KOPT-K1 (cell line): Measurements from ENCODE around the gene ZRANB3.

Experiments
- H3K27ac ChIP-seq: fragments of 200-600 bp; sonication (generic); 2 replicates; pipeline ENCODE4 v1.5.1; 2016; ENCODE audit warnings: antibody characterized with exemption, mild to moderate bottlenecking, low read depth, low read length; ENCODE audit not compliant: poor library complexity, severe bottlenecking
- H3K36me3 ChIP-seq: fragments of 200-600 bp; sonication (generic); 2 replicates; pipeline ENCODE4 v1.5.1; 2017; ENCODE audit warnings: antibody characterized with exemption, mild to moderate bottlenecking, low read length, moderate library complexity; ENCODE audit not compliant: insufficient read depth
- H3K9me3 ChIP-seq: fragments of 200-600 bp; sonication (generic); 2 replicates; pipeline ENCODE4 v1.5.1; 2017; ENCODE audit warnings: antibody characterized with exemption, low read length, mild to moderate bottlenecking; ENCODE audit not compliant: insufficient read depth, poor library complexity, severe bottlenecking

Gene ZRANB3

GRCh38 chr2:135174049-135174809 lies 356.8 kb downstream of the ZRANB3 start:
- no peak overlapping the region for H3K27ac ChIP-seq
- peaks cover 11% of the 10 kb centered on the region for H3K36me3 ChIP-seq
- H3K9me3 ChIP-seq = peaks cover 17% of the 10 kb centered on the region

- Histone ChIP-seq H3K9me3 (no peaks in the 10 kb centered on the region), H3K27ac (peak overlapping the region; percentile 64), H3K36me3 (peaks cover 26% of the 10 kb centered on the region)
Measured at GRCh38 chr2:135169900-135170753, 360.9 kb downstream of the ZRANB3 start.

GRCh38 chr2:135168204-135168856 lies 362.7 kb downstream of the ZRANB3 start:
- H3K36me3 ChIP-seq = peaks cover 42% of the 10 kb centered on the region

GRCh38 chr2:135167273-135167672 lies 363.7 kb downstream of the ZRANB3 start:
- Histone ChIP-seq H3K27ac (no peak overlapping the region), H3K36me3 (peaks cover 49% of the 10 kb centered on the region), H3K9me3 (no peaks in the 10 kb centered on the region)

More at GRCh38 chr2:135168204-135168856, 362.7 kb downstream of the ZRANB3 start:
- Histone ChIP-seq H3K9me3 (no peaks in the 10 kb centered on the region), H3K27ac (no peak overlapping the region)

- H3K36me3 ChIP-seq = peaks cover 55% of the 10 kb centered on the region
- H3K27ac ChIP-seq = no peak overlapping the region
- no peaks in the 10 kb centered on the region for H3K9me3 ChIP-seq
Measured at GRCh38 chr2:135164431-135164830, 366.6 kb downstream of the ZRANB3 start.

- Histone ChIP-seq H3K27ac (no peak overlapping the region), H3K36me3 (peaks cover 55% of the 10 kb centered on the region), H3K9me3 (no peaks in the 10 kb centered on the region)
Measured at GRCh38 chr2:135163901-135164300, 367.1 kb downstream of the ZRANB3 start.

GRCh38 chr2:135163306-135163705 lies 367.7 kb downstream of the ZRANB3 start:
- Histone ChIP-seq H3K27ac (no peak overlapping the region), H3K9me3 (no peaks in the 10 kb centered on the region), H3K36me3 (peaks cover 55% of the 10 kb centered on the region)

GRCh38 chr2:135162786-135163185 lies 368.2 kb downstream of the ZRANB3 start:
- H3K36me3 ChIP-seq = peaks cover 57% of the 10 kb centered on the region
- H3K27ac ChIP-seq = no peak overlapping the region
- no peaks in the 10 kb centered on the region for H3K9me3 ChIP-seq

GRCh38 chr2:135162377-135162776 lies 368.6 kb downstream of the ZRANB3 start:
- Histone ChIP-seq H3K27ac (no peak overlapping the region), H3K9me3 (no peaks in the 10 kb centered on the region), H3K36me3 (peaks cover 60% of the 10 kb centered on the region)

- Histone ChIP-seq H3K27ac (no peak overlapping the region), H3K36me3 (peaks cover 73% of the 10 kb centered on the region), H3K9me3 (no peaks in the 10 kb centered on the region)
Measured at GRCh38 chr2:135159191-135159590, 371.8 kb downstream of the ZRANB3 start.

- Histone ChIP-seq H3K9me3 (no peaks in the 10 kb centered on the region), H3K36me3 (peaks cover 70% of the 10 kb centered on the region), H3K27ac (no peak overlapping the region)
Measured at GRCh38 chr2:135157856-135158255, 373.2 kb downstream of the ZRANB3 start.

- Histone ChIP-seq H3K36me3 (peaks cover 84% of the 10 kb centered on the region), H3K27ac (no peak overlapping the region), H3K9me3 (no peaks in the 10 kb centered on the region)
Measured at GRCh38 chr2:135154962-135155361, 376.1 kb downstream of the ZRANB3 start.

GRCh38 chr2:135152361-135152760 lies 378.7 kb downstream of the ZRANB3 start:
- Histone ChIP-seq H3K36me3 (peaks cover 60% of the 10 kb centered on the region), H3K27ac (no peak overlapping the region), H3K9me3 (no peaks in the 10 kb centered on the region)

GRCh38 chr2:135151615-135152014 lies 379.4 kb downstream of the ZRANB3 start:
- Histone ChIP-seq H3K36me3 (peaks cover 53% of the 10 kb centered on the region), H3K27ac (no peak overlapping the region), H3K9me3 (no peaks in the 10 kb centered on the region)

GRCh38 chr2:135150725-135151124 lies 380.3 kb downstream of the ZRANB3 start:
- Histone ChIP-seq H3K27ac (no peak overlapping the region), H3K36me3 (peaks cover 45% of the 10 kb centered on the region), H3K9me3 (no peaks in the 10 kb centered on the region)
